ENCODE data around the gene PIK3C2G.

DNA sequence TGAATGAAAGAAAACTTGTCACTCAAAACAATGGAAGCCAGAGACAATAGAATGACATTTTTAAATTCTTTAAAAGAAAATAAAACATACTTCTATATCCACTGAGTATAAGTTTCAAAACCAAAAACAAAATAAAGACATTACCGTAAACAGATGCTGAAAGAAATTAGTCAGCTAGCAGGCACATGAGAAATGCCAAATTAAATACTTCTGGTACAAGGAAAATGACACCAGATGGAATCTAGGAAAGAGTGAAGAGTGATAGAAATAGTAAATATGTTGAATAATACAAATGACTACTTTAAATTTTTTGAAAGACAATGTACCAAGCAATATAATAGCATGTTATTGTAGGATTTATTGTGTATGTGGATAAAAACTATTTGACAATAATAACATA, 23.8 kb downstream of the PIK3C2G start:
- TF ChIP-seq, protein P1, sequence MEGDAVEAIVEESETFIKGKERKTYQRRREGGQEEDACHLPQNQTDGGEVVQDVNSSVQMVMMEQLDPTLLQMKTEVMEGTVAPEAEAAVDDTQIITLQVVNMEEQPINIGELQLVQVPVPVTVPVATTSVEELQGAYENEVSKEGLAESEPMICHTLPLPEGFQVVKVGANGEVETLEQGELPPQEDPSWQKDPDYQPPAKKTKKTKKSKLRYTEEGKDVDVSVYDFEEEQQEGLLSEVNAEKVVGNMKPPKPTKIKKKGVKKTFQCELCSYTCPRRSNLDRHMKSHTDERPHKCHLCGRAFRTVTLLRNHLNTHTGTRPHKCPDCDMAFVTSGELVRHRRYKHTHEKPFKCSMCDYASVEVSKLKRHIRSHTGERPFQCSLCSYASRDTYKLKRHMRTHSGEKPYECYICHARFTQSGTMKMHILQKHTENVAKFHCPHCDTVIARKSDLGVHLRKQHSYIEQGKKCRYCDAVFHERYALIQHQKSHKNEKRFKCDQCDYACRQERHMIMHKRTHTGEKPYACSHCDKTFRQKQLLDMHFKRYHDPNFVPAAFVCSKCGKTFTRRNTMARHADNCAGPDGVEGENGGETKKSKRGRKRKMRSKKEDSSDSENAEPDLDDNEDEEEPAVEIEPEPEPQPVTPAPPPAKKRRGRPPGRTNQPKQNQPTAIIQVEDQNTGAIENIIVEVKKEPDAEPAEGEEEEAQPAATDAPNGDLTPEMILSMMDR (IDR thresholded peaks at IDR 0.05; ENCODE audit: low read depth, low read length, missing input control) = no peak
- TF ChIP-seq FOXA1 (IDR thresholded peaks at IDR 0.05) (no peak), RAD21 (IDR thresholded peaks at IDR 0.05) (no peak), YY1 (IDR thresholded peaks at IDR 0.05) (no peak)
